ENCODE data around the gene CDH26. TPM values are rescaled to one million over a fixed set of nuclear protein-coding genes. Genes with fewer than 3 reads are reported as not detected.

CDH26 gene
- total RNA-seq, 1 experiment from 2014 or later: 1.2 TPM

GRCh38 chr20:60003776-60004175 lies 45.6 kb downstream of the CDH26 start:
- Histone ChIP-seq H3K4me3 (ENCODE audit: low read depth, low read length) (no peak overlapping the region), H3K4me1 (no peaks in the 10 kb centered on the region), H3K9me3 (no peaks in the 10 kb centered on the region), H3K36me3 (ENCODE audit: control insufficient read depth, insufficient read depth, low read length) (no peaks in the 10 kb centered on the region), H3K27me3 (replicated peaks; ENCODE audit: control insufficient read depth, insufficient read depth, low read length) (no peaks in the 10 kb centered on the region)
- CTCF ChIA-PET: no interaction called here
- intact Hi-C loops (cut with micrococcal nuclease; ENCODE audit: unreplicated experiment): no loop called here
- no peaks in the 10 kb centered on the region for H3K4me1 Mint-ChIP-seq (ENCODE audit: low read depth, unreplicated experiment)
- POLR2A ChIA-PET: no interaction called here
- no peaks in the 10 kb centered on the region for H3K9me3 Mint-ChIP-seq (ENCODE audit: unreplicated experiment)
- no TSS peak for BruUV-seq (replicated peaks)
- H3K36me3 Mint-ChIP-seq (ENCODE audit: insufficient read depth, unreplicated experiment): no peaks in the 10 kb centered on the region
- H3K4me3 Mint-ChIP-seq (ENCODE audit: unreplicated experiment): no peak overlapping the region
- no peak overlapping the region for H3K27ac Mint-ChIP-seq (ENCODE audit: unreplicated experiment)
- no peak for TF ChIP-seq CTCF (IDR thresholded peaks at IDR 0.05; ENCODE audit: insufficient read depth in 1 of 2, low read depth in 1 of 2, low read length in 1 of 2, severe bottlenecking in 1 of 2, unreplicated experiment in 1 of 2)
- no peaks in the 10 kb centered on the region for H3K27me3 Mint-ChIP-seq (ENCODE audit: insufficient read depth, unreplicated experiment)
- no peak for DNase-seq

GRCh38 chr20:60006261-60006660 lies 48.0 kb downstream of the CDH26 start:
- no peak for TF ChIP-seq CTCF (IDR thresholded peaks at IDR 0.05; ENCODE audit: insufficient read depth in 1 of 2, low read depth in 1 of 2, low read length in 1 of 2, severe bottlenecking in 1 of 2, unreplicated experiment in 1 of 2)
- CTCF ChIA-PET: interaction anchor here (0.6 kb wide), 2 partner anchors 15 to 130 kb away, joined by 3 read pairs; no protein-coding TSS in a partner anchor
- no peak for DNase-seq
- intact Hi-C loops (cut with micrococcal nuclease; ENCODE audit: unreplicated experiment): no loop called here
- POLR2A ChIA-PET: no interaction called here
- H3K36me3 ChIP-seq (ENCODE audit: control insufficient read depth, insufficient read depth, low read length): no peaks in the 10 kb centered on the region
- Mint-ChIP-seq H3K4me3 (ENCODE audit: unreplicated experiment) (no peak overlapping the region), H3K4me1 (ENCODE audit: low read depth, unreplicated experiment) (no peaks in the 10 kb centered on the region), H3K27ac (ENCODE audit: unreplicated experiment) (no peak overlapping the region), H3K27me3 (ENCODE audit: insufficient read depth, unreplicated experiment) (no peaks in the 10 kb centered on the region), H3K9me3 (ENCODE audit: unreplicated experiment) (no peaks in the 10 kb centered on the region), H3K36me3 (ENCODE audit: insufficient read depth, unreplicated experiment) (no peaks in the 10 kb centered on the region)
- H3K4me3 ChIP-seq (ENCODE audit: low read depth, low read length): no peak overlapping the region
- BruUV-seq (replicated peaks): no TSS peak
- H3K27me3 ChIP-seq (replicated peaks; ENCODE audit: control insufficient read depth, insufficient read depth, low read length): no peaks in the 10 kb centered on the region
- H3K9me3 ChIP-seq: no peaks in the 10 kb centered on the region
- no peaks in the 10 kb centered on the region for H3K4me1 ChIP-seq

GRCh38 chr20:60007464-60007863 lies 49.2 kb downstream of the CDH26 start:
- intact Hi-C loops (cut with micrococcal nuclease; ENCODE audit: unreplicated experiment): no loop called here
- DNase-seq: no peak
- H3K27ac Mint-ChIP-seq (ENCODE audit: unreplicated experiment): no peak overlapping the region
- H3K9me3 Mint-ChIP-seq (ENCODE audit: unreplicated experiment): no peaks in the 10 kb centered on the region
- Histone ChIP-seq H3K36me3 (ENCODE audit: control insufficient read depth, insufficient read depth, low read length) (no peaks in the 10 kb centered on the region), H3K4me1 (no peaks in the 10 kb centered on the region), H3K9me3 (no peaks in the 10 kb centered on the region), H3K4me3 (ENCODE audit: low read depth, low read length) (no peak overlapping the region), H3K27me3 (replicated peaks; ENCODE audit: control insufficient read depth, insufficient read depth, low read length) (no peaks in the 10 kb centered on the region)
- CTCF ChIA-PET: no interaction called here
- no peak for TF ChIP-seq CTCF (IDR thresholded peaks at IDR 0.05; ENCODE audit: insufficient read depth in 1 of 2, low read depth in 1 of 2, low read length in 1 of 2, severe bottlenecking in 1 of 2, unreplicated experiment in 1 of 2)
- BruUV-seq (replicated peaks): no TSS peak
- H3K36me3 Mint-ChIP-seq (ENCODE audit: insufficient read depth, unreplicated experiment): no peaks in the 10 kb centered on the region
- no peaks in the 10 kb centered on the region for H3K27me3 Mint-ChIP-seq (ENCODE audit: insufficient read depth, unreplicated experiment)
- no peaks in the 10 kb centered on the region for H3K4me1 Mint-ChIP-seq (ENCODE audit: low read depth, unreplicated experiment)
- no peak overlapping the region for H3K4me3 Mint-ChIP-seq (ENCODE audit: unreplicated experiment)
- POLR2A ChIA-PET: no interaction called here

Measured in Caco-2 (cell line).